H1 (cell line): ENCODE data around the gene APBB3. TPM values are rescaled to one million over a fixed set of nuclear protein-coding genes. Genes with fewer than 3 reads are reported as not detected.

ENCODE experiments used
- CTCF ChIA-PET: fragments of 300-600 bp; sonication (Branson Sonifier 250); formaldehyde crosslinking; loops from one replicate; lab custom pipeline; 2021; ENCODE audit not compliant: partially characterized antibody; lab: Charles Lee
- POLR2A ChIA-PET: fragments of 300-600 bp; sonication (Branson Sonifier 250); formaldehyde crosslinking; loops from one replicate; lab custom pipeline; 2021; ENCODE audit warnings: inconsistent platforms; ENCODE audit not compliant: partially characterized antibody; lab: Charles Lee
- DNase-seq, 2 experiments: peaks; one replicate each; pipeline versions ENCODE4 v3.0.0 to v3.0.0-alpha.2; 2010 to 2022; ENCODE audit warnings: low spot score in 2 of 2, low read depth in 1 of 2, mixed read lengths in 1 of 2
- FAIRE-seq: peaks from 2 replicates; lab custom pipeline; 2011; peaks lifted over from hg19 to GRCh38; lab: Jason Lieb, UNC
- H2AFZ ChIP-seq: 2 replicates; pipeline ENCODE4 v1.8.1; 2012; ENCODE audit warnings: low read length, inconsistent platforms
- H2AK5ac ChIP-seq: 2 replicates; pipeline ENCODE4 v1.6.1; 2013; ENCODE audit warnings: low read depth, low read length
- H2BK120ac ChIP-seq: replicated peaks from 2 replicates; pipeline ENCODE3; 2013; ENCODE audit warnings: low read depth, low read length, inconsistent platforms
- H2BK12ac ChIP-seq: 2 replicates; pipeline ENCODE4 v1.6.1; 2013; ENCODE audit warnings: low read depth, low read length
- H2BK15ac ChIP-seq: 2 replicates; pipeline ENCODE4 v1.6.1; 2013; ENCODE audit warnings: low read length
- H2BK20ac ChIP-seq: 2 replicates; pipeline ENCODE4 v1.6.1; 2013; ENCODE audit warnings: low read length
- H2BK5ac ChIP-seq: 2 replicates; pipeline ENCODE4 v1.6.1; 2013; ENCODE audit warnings: low read depth, low read length
- H3K14ac ChIP-seq: 2 replicates; pipeline ENCODE4 v1.6.1; 2013; ENCODE audit warnings: inconsistent platforms; ENCODE audit not compliant: insufficient read length
- H3K18ac ChIP-seq: 2 replicates; pipeline ENCODE4 v1.6.1; 2013; ENCODE audit warnings: low read length; ENCODE audit errors: extremely low read depth
- H3K23ac ChIP-seq: 2 replicates; pipeline ENCODE4 v1.6.1; 2013; ENCODE audit warnings: inconsistent platforms; ENCODE audit not compliant: insufficient read length
- H3K23me2 ChIP-seq: 2 replicates; pipeline ENCODE4 v1.6.1; 2013; ENCODE audit warnings: low read depth, low read length
- H3K27ac ChIP-seq: 2 replicates; pipeline ENCODE4 v1.6.1; 2011; ENCODE audit warnings: low read depth, low read length, inconsistent platforms
- H3K27me3 ChIP-seq, 4 experiments: replicated peaks in 1 of 4; 1 replicate in 1 of 4; 2 replicates in 3 of 4; pipeline versions ENCODE4 v1.6.1 to v1.8.1; 2011 to 2013; ENCODE audit warnings: low read length in 3 of 4, mild to moderate bottlenecking in 3 of 4, inconsistent platforms in 2 of 4, mixed read lengths in 2 of 4, moderate library complexity in 1 of 4; ENCODE audit not compliant: control insufficient read depth in 3 of 4, insufficient read depth in 3 of 4; ENCODE audit errors: extremely low read depth in 1 of 4
- H3K36me3 ChIP-seq, 4 experiments: 2 replicates each; pipeline versions ENCODE4 v1.6.1 to v1.8.1; 2011 to 2013; ENCODE audit warnings: mild to moderate bottlenecking in 4 of 4, low read length in 3 of 4, moderate library complexity in 2 of 4, control low read depth in 1 of 4, inconsistent platforms in 1 of 4; ENCODE audit not compliant: insufficient read depth in 4 of 4, control insufficient read depth in 2 of 4
- H3K4ac ChIP-seq: replicated peaks from 2 replicates; pipeline ENCODE3; 2013; ENCODE audit warnings: low read length, low read depth, mixed read lengths, inconsistent platforms; ENCODE audit not compliant: insufficient read length
- H3K4me1 ChIP-seq, 4 experiments: replicated peaks in 1 of 4; 1 replicate in 1 of 4; 2 replicates in 3 of 4; pipeline versions ENCODE4 v1.6.1 to v1.8.1; 2011 to 2013; ENCODE audit warnings: low read length in 3 of 4, inconsistent platforms in 2 of 4, mixed read lengths in 1 of 4; ENCODE audit not compliant: insufficient read depth in 4 of 4, control insufficient read depth in 3 of 4
- H3K4me2 ChIP-seq, 2 experiments: 2 replicates each; pipeline versions ENCODE4 v1.6.1 to v1.8.1; 2011 to 2013; ENCODE audit warnings: low read depth in 2 of 2, low read length in 2 of 2, control low read depth in 1 of 2, inconsistent platforms in 1 of 2, mild to moderate bottlenecking in 1 of 2; ENCODE audit not compliant: insufficient read depth in 1 of 2
- H3K4me3 ChIP-seq, 4 experiments: fragments of 200-600, 300-600 bp in 1 of 4; sonication (generic), shearing (Covaris generic), sonication (Bioruptor Twin) in 1 of 4; 2 replicates each; pipeline versions ENCODE4 v1.5.1 to v1.8.1; 2011 to 2016; ENCODE audit warnings: low read length in 4 of 4, low read depth in 3 of 4, control low read depth in 2 of 4, inconsistent platforms in 2 of 4, mild to moderate bottlenecking in 2 of 4, mixed read lengths in 1 of 4, moderate library complexity in 1 of 4; ENCODE audit not compliant: insufficient read depth in 2 of 4; ENCODE audit errors: extremely low read depth in 1 of 4
- H3K56ac ChIP-seq: replicated peaks from 2 replicates; pipeline ENCODE3; 2013; ENCODE audit warnings: low read depth, mild to moderate bottlenecking, mixed read lengths, low read length, inconsistent platforms; ENCODE audit not compliant: insufficient read length
- H3K79me1 ChIP-seq: 2 replicates; pipeline ENCODE4 v1.6.1; 2013; ENCODE audit warnings: low read depth, low read length, control low read depth
- H3K79me2 ChIP-seq, 2 experiments: 2 replicates each; pipeline versions ENCODE4 v1.6.1 to v1.8.1; 2012 to 2013; ENCODE audit warnings: low read length in 2 of 2, mild to moderate bottlenecking in 2 of 2, inconsistent platforms in 1 of 2; ENCODE audit not compliant: insufficient read depth in 2 of 2, control insufficient read depth in 1 of 2
- H3K9ac ChIP-seq, 4 experiments: replicated peaks in 1 of 4; 1 replicate in 1 of 4; 2 replicates in 3 of 4; pipeline versions ENCODE4 v1.6.1 to v1.8.1; 2011 to 2013; ENCODE audit warnings: low read depth in 3 of 4, low read length in 3 of 4, control low read depth in 2 of 4, mild to moderate bottlenecking in 2 of 4, moderate library complexity in 2 of 4, inconsistent platforms in 1 of 4; ENCODE audit errors: extremely low read depth in 1 of 4
- H3K9me3 ChIP-seq, 2 experiments: 2 replicates each; pipeline versions ENCODE4 v1.6.1 to v1.8.1; 2012 to 2013; ENCODE audit warnings: mild to moderate bottlenecking in 2 of 2, moderate library complexity in 2 of 2, control low read depth in 1 of 2, inconsistent platforms in 1 of 2, low read depth in 1 of 2, low read length in 1 of 2, mixed read lengths in 1 of 2; ENCODE audit not compliant: insufficient read depth in 2 of 2
- H4K20me1 ChIP-seq, 2 experiments: replicated peaks in 1 of 2; 2 replicates each; pipeline versions ENCODE3 to v1.8.1; 2011 to 2013; ENCODE audit warnings: inconsistent platforms in 2 of 2, low read length in 2 of 2, mild to moderate bottlenecking in 1 of 2; ENCODE audit not compliant: insufficient read depth in 2 of 2, control insufficient read depth in 1 of 2
- H4K5ac ChIP-seq: 2 replicates; pipeline ENCODE4 v1.6.1; 2013; ENCODE audit warnings: low read length, low read depth, mixed read lengths, inconsistent platforms; ENCODE audit not compliant: insufficient read length
- H4K8ac ChIP-seq: 2 replicates; pipeline ENCODE4 v1.8.0; 2013; ENCODE audit warnings: mild to moderate bottlenecking, moderate library complexity, low read length, inconsistent platforms; ENCODE audit not compliant: insufficient read depth; ENCODE audit errors: extremely low read depth
- H4K91ac ChIP-seq: replicated peaks from 2 replicates; pipeline ENCODE3; 2013; ENCODE audit warnings: low read length, mixed read lengths, inconsistent platforms; ENCODE audit not compliant: insufficient read length
- BRCA1 ChIP-seq: IDR thresholded peaks from 2 replicates; pipeline ENCODE4 v1.6.1; 2012; ENCODE audit warnings: low read depth, low read length, improper control_type of control experiment
- CTBP2 ChIP-seq: IDR thresholded peaks from 2 replicates; pipeline ENCODE4 v1.7.0; 2011; ENCODE audit warnings: borderline replicate concordance, mild to moderate bottlenecking, moderate library complexity, mixed read lengths, low read length; ENCODE audit not compliant: insufficient read depth, insufficient read length
- GABPA ChIP-seq: IDR thresholded peaks from 2 replicates; pipeline ENCODE4 v1.6.1; 2011; ENCODE audit warnings: mild to moderate bottlenecking, low read length, moderate library complexity, borderline replicate concordance; ENCODE audit not compliant: insufficient read depth
- JUND ChIP-seq: IDR thresholded peaks from 2 replicates; pipeline ENCODE4 v1.6.1; 2011; ENCODE audit warnings: mild to moderate bottlenecking, improper control_type of control experiment, low read length
- KDM1A ChIP-seq: fragments of 200-600, 300-600 bp; sonication (generic); IDR thresholded peaks from 2 replicates; pipeline ENCODE4 v1.7.1; 2016; ENCODE audit warnings: mild to moderate bottlenecking, low read length, borderline replicate concordance
- KDM4A ChIP-seq: IDR thresholded peaks from one replicate; pipeline ENCODE4 v1.7.1; 2012; ENCODE audit warnings: low read depth, mild to moderate bottlenecking, moderate library complexity, low read length, inconsistent platforms; ENCODE audit not compliant: severe bottlenecking
- POLR2A ChIP-seq, 2 experiments: IDR thresholded peaks; 1 replicate in 1 of 2; 2 replicates in 1 of 2; pipeline ENCODE4 v1.6.1; 2011; ENCODE audit warnings: low read depth in 2 of 2, low read length in 2 of 2, mild to moderate bottlenecking in 2 of 2; ENCODE audit errors: control extremely low read depth in 1 of 2
- POLR2AphosphoS5 ChIP-seq: IDR thresholded peaks from 2 replicates; pipeline ENCODE4 v1.6.1; 2011; ENCODE audit warnings: low read depth, low read length
- RNF2 ChIP-seq: fragments of 200-900, 300-1000 bp; sonication (generic); IDR thresholded peaks from 2 replicates; pipeline ENCODE4 v1.7.1; 2016; ENCODE audit warnings: borderline replicate concordance, low read depth, mild to moderate bottlenecking, antibody characterized with exemption, low read length; ENCODE audit not compliant: poor library complexity, severe bottlenecking; ENCODE audit errors: missing control alignments
- RXRA ChIP-seq: IDR thresholded peaks from 2 replicates; pipeline ENCODE4 v1.6.1; 2011; ENCODE audit warnings: low read depth, mild to moderate bottlenecking, low read length, moderate library complexity; ENCODE audit not compliant: insufficient read depth
- SRF ChIP-seq: IDR thresholded peaks from 2 replicates; pipeline ENCODE4 v1.6.1; 2011; ENCODE audit warnings: mild to moderate bottlenecking, low read depth, low read length, moderate library complexity
- SUZ12 ChIP-seq: fragments of 200-600 bp; sonication (generic); IDR thresholded peaks from 2 replicates; pipeline ENCODE4 v1.6.1; 2012; ENCODE audit warnings: mild to moderate bottlenecking, inconsistent platforms, low read length, moderate library complexity, mixed read lengths
- WGBS, 2 experiments: shearing (Covaris generic) in 1 of 2; methylation state at CpG; one replicate each; pipeline versions ENCODE4 v1.1.6 to v1.1.7; 2013 to 2015; ENCODE audit warnings: low lambda C conversion rate in 2 of 2, mixed read lengths in 2 of 2, inconsistent platforms in 1 of 2, low coverage in 1 of 2, missing lambda C conversion rate in 1 of 2; ENCODE audit not compliant: insufficient replicate concordance in 2 of 2, insufficient coverage in 1 of 2, insufficient read length in 1 of 2; ENCODE audit errors: extremely low coverage in 1 of 2, missing lambda C conversion rate in 1 of 2; 5-methylcytosine and 5-hydroxymethylcytosine counted together
- polyA plus RNA-seq, 7 experiments: library from polyadenylated mRNA; depleted of rRNA in 3 of 7; stranded (reverse) in 5 of 7; unstranded in 2 of 7; fragments of >200 nt in 5 of 7; fragments of 200-250 nt in 2 of 7; gene quantifications; 1 replicate in 5 of 7; 2 replicates in 1 of 7; 4 replicates in 1 of 7; pipeline versions ENCODE4 v1.2.1 to v1.2.3, GENCODE V29; 2011 to 2013; ENCODE audit warnings: missing spikeins in 2 of 7, mixed read lengths in 2 of 7
- total RNA-seq: library from RNA; stranded (reverse); fragmentation: NEBNext Ultra II Directional; extraction: Animal tissue kit (Norgen Biotek cat#: 25700); gene quantifications from 2 replicates; pipeline ENCODE4 v1.2.1, GENCODE V29; 2021
- TF ChIP-seq, protein P1 (sequence below): IDR thresholded peaks from 2 replicates; pipeline ENCODE4 v1.6.1; 2011; ENCODE audit warnings: low read length, improper control_type of control experiment

Gene APBB3
- total and polyA plus RNA-seq, 2 of the 8 experiments (the other 6 are each of a cell fraction or from before 2014, with no cell fraction given) = 16.0 to 21.9 TPM

DNA sequence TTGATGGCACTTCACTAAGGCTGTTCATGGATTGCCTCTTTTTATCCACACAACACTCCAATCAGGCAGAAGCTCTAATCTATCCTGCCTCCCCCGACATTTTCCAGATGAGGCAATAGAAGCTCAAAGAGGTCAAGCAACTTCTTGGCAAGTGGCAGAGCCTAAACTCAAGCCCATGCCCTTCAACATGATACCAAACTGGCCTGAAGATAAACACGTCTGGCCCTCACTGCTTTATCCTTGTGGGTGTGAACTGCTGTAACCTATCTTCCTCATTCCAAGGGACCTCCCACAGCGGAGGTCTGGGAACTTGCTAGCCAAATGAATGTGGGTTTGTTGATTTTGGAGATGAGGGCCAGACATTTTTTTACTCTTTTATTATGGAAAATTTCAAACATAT is 9.8 kb upstream of the APBB3 start:
- FAIRE-seq = no peak
- H2BK20ac ChIP-seq = no peak overlapping the region
- H3K4me3 ChIP-seq = no peak overlapping the region
- H2AFZ ChIP-seq = no peak overlapping the region
- no peak overlapping the region for H3K4me2 ChIP-seq
- H3K4ac ChIP-seq = no peak overlapping the region
- no peaks in the 10 kb centered on the region for H3K79me2 ChIP-seq
- no peaks in the 10 kb centered on the region for H3K9me3 ChIP-seq
- H3K18ac ChIP-seq = no peak overlapping the region
- no peak overlapping the region for H3K23ac ChIP-seq
- no peaks in the 10 kb centered on the region for H3K23me2 ChIP-seq
- no peak for DNase-seq
- H4K8ac ChIP-seq = no peak overlapping the region
- ChIA-PET POLR2A (interaction anchor here (1.0 to 10.0 kb wide), 3 partner anchors 20 to 74 kb away, joined by 3 to 94 read pairs (median 4); partner anchors contain the start of genes EIF4EBP3, IK and NDUFA2), CTCF (interaction anchor here (0.7 to 1.5 kb wide), 6 partner anchors 22 to 73 kb away, joined by 3 to 6 read pairs (median 4); partner anchors contain the start of genes IK and NDUFA2)
- no peak overlapping the region for H4K5ac ChIP-seq
- H2BK5ac ChIP-seq = no peak overlapping the region
- no peaks in the 10 kb centered on the region for H3K36me3 ChIP-seq
- no peak overlapping the region for H3K56ac ChIP-seq
- H2BK12ac ChIP-seq = no peak overlapping the region
- no peaks in the 10 kb centered on the region for H3K79me1 ChIP-seq
- H4K91ac ChIP-seq = no peak overlapping the region
- H3K27ac ChIP-seq = no peak overlapping the region
- H4K20me1 ChIP-seq = no peaks in the 10 kb centered on the region
- H3K4me1 ChIP-seq = no peaks in the 10 kb centered on the region
- H3K9ac ChIP-seq = no peak overlapping the region
- no peak overlapping the region for H2AK5ac ChIP-seq
- H2BK120ac ChIP-seq = no peak overlapping the region
- no peak overlapping the region for H2BK15ac ChIP-seq
- no peaks in the 10 kb centered on the region for H3K27me3 ChIP-seq
- 85% methylated on average over 3 of the region's 3 CpGs; no CpG with 5 or more reads in 1 of the 2 experiments for WGBS, 2 experiments
- H3K14ac ChIP-seq = no peak overlapping the region
- no peak for TF ChIP-seq SRF
- no peak for TF ChIP-seq POLR2A (IDR thresholded peaks at IDR 0.05; ENCODE audit: control extremely low read depth in 1 of 2, low read depth in 2 of 2, low read length in 2 of 2)
- TF ChIP-seq JUND = no peak
- TF ChIP-seq KDM1A = no peak
- TF ChIP-seq KDM4A = no peak
- no peak for TF ChIP-seq RXRA
- TF ChIP-seq, protein P1, sequence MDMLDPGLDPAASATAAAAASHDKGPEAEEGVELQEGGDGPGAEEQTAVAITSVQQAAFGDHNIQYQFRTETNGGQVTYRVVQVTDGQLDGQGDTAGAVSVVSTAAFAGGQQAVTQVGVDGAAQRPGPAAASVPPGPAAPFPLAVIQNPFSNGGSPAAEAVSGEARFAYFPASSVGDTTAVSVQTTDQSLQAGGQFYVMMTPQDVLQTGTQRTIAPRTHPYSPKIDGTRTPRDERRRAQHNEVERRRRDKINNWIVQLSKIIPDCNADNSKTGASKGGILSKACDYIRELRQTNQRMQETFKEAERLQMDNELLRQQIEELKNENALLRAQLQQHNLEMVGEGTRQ = no peak
- no peak for TF ChIP-seq RNF2
- TF ChIP-seq CTBP2 = no peak
- no peak for TF ChIP-seq POLR2AphosphoS5
- no peak for TF ChIP-seq GABPA
- TF ChIP-seq BRCA1 = no peak
- TF ChIP-seq SUZ12 = no peak
